ENCODE data around the gene RANBP1.

Gene RANBP1

GRCh38 chr22:20167643-20168322, 51.9 kb downstream of the RANBP1 start:
- in situ Hi-C loops (cut with MboI; ENCODE audit: low sequenced_read_pairs), result no loop called here

DNA sequence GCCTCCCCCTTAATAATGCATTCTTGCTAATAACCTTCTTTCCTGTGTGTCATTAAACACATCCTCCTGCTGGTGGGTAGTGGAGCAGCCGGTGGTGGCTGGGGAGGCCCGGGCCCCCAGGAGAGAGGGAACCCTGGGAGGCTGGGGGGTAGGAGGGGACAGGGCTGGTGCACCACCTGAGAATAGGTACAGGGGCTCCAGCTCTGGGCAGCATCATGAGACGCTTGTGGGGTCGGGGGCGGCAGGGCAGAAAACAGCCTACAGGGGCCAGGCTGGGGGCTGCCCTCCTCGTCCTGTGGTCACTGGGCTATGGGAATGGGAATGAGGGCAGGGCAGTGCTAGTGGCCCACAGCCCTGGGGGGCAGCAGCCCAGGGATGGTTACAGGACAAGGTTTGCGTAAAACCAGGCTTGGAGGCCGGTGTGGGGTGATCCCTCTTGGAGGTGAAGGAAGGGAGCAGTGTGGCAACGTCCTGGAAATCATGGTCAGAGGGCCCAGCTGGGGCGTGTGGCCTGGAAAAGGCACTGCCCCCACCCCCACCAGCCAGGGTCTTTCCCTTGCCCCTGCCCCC, 53.4 kb downstream of the RANBP1 start:
- in situ Hi-C loops (cut with MboI; ENCODE audit: low sequenced_read_pairs), result no loop called here

GRCh38 chr22:20170170-20170569, 54.3 kb downstream of the RANBP1 start:
- in situ Hi-C loops (cut with MboI; ENCODE audit: low sequenced_read_pairs), result no loop called here

- in situ Hi-C loops (cut with MboI; ENCODE audit: low sequenced_read_pairs), result no loop called here
Measured at GRCh38 chr22:20171288-20172140, 55.6 kb downstream of the RANBP1 start.

GRCh38 chr22:20172141-20172613, 56.3 kb downstream of the RANBP1 start:
- in situ Hi-C loops (cut with MboI; ENCODE audit: low sequenced_read_pairs), result no loop called here

DNA sequence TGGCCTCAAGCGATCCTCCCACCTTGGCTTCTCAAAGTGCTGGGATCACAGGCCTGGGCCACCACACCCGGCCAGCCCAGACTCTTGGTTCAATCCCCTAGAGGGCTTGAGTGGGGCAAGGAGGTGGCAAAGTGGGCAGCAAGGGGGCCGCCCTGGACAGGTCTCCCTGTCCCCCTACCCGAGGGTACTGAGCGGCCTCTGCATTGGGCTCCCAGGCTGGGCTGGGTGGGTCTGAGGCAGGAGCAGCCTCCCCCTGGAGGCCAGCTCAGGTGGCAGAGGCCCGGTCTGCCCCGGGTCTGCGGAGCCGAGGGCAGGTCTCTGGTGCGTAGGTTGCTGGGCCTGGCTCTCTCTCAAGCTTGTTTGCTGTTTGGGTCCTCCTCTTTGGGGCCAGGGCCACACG, 57.3 kb downstream of the RANBP1 start:
- in situ Hi-C loops (cut with MboI; ENCODE audit: low sequenced_read_pairs), result no loop called here

DNA sequence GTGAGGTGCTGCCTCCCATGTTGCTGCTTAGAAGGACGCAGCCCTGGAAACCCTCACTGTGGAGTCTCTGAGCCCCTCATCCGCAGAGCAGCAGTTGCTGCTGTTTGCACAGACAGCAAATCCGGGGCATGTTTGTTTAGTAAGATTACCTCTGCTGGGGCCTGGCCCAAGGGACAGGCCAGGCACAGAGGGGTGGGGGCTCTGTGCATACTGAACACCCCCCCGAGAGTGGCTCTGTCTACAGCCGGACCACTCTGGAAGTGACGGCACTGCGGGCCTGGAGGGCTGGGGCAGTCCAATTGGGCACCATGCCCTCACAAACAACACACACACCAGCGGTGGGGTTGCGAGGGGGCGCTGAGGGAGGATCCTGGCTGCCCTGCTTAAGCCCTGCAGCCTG, 57.9 kb downstream of the RANBP1 start:
- in situ Hi-C loops (cut with MboI; ENCODE audit: low sequenced_read_pairs), result no loop called here

GRCh38 chr22:20174785-20175596, 59.1 kb downstream of the RANBP1 start:
- in situ Hi-C loops (cut with MboI; ENCODE audit: low sequenced_read_pairs), result no loop called here

GRCh38 chr22:20175597-20175900, 59.6 kb downstream of the RANBP1 start:
- in situ Hi-C loops (cut with MboI; ENCODE audit: low sequenced_read_pairs), result no loop called here

DNA sequence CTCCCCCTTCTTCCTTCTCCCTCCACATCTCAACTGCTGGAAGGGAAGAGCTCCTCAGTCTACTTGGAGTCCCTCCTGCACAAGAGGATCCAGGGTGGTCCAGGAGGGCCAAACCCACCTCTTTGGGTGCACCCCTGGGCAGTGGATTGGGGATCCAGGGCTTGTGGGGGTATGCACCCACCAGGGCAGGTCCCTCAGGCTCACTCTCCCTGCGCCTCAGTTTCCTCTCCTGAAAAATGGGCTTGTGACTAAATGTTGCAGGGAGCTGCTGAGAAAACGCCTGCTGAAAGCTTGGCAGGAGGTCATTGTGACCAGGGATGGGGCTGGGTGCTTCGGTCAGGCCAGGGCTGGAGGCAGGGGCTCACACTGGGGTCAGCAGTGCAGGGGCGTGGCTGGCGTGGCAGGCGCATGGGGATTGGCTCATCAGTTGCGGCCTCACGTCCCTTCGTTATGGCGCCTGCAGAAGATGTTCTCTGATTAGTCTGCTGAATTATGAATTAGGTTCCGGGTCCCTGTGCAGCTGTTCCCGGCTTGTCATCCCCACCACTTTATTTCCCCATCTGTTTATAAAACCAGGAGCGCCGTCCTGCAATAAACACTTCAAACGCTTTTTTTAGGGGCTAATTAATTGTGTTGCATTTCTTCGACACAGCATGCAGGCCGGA, 60.6 kb downstream of the RANBP1 start:
- in situ Hi-C loops (cut with MboI; ENCODE audit: low sequenced_read_pairs), result no loop called here

All from hTERT RPE-1 (cell line).